ENCODE measurements around the gene RPL13A. TPM values are rescaled to one million over a fixed set of nuclear protein-coding genes. Genes with fewer than 3 reads are reported as not detected.

The RPL13A gene
- total and polyA plus RNA-seq, 2 of the 13 experiments (the other 11 are each of a cell fraction or from before 2014, with no cell fraction given), result 2,601 to 3,407 TPM

DNA sequence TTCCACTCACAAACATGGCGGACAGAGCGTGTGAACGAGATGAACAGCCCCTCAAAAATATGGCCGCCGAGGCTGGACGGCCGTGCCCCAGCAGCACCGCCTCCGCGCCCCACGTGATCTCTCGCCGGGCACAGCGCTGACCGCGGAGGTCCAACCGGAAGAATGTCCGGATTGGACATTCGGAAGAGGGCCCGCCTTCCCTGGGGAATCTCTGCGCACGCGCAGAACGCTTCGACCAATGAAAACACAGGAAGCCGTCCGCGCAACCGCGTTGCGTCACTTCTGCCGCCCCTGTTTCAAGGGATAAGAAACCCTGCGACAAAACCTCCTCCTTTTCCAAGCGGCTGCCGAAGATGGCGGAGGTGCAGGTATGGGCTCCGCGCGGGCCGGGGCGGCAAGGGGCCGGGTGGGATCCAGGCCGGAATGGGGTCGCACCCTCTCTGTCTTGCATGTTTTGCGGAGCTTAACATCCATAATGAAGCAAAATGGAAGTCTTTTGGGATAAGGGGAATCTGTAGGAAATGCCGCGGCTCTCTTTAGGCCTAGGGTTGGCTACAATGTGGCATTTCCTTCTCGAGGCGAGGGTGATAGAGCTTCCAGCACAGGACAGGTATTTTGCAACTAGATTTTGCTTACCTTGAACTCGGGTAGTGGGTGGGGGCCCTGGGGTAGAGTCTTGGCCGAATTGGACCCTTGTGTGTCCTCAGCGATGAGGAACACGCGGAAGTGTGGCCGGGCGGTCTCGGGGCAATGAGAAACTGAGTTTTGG, at the start of gene RPL13A (continued):
- 0 out of 2 replicates have a peak, but pooled peaks have one; percentile 21 for TF ChIP-seq REL (CRISPR knock-in tag; conservative IDR thresholded peaks at IDR 0.05)
- TF ChIP-seq NKX3-1 (CRISPR knock-in tag; IDR thresholded peaks at IDR 0.05), result peak; percentile 35; the same call in 1 of the 2 replicates
- peak; percentile 90; the same call in 1 of the 2 replicates for TF ChIP-seq STAT5B (CRISPR knock-in tag; IDR thresholded peaks at IDR 0.05)
- TF ChIP-seq DNMT1 (CRISPR knock-in tag; IDR thresholded peaks at IDR 0.05), result no peak
- TF ChIP-seq, protein P1, sequence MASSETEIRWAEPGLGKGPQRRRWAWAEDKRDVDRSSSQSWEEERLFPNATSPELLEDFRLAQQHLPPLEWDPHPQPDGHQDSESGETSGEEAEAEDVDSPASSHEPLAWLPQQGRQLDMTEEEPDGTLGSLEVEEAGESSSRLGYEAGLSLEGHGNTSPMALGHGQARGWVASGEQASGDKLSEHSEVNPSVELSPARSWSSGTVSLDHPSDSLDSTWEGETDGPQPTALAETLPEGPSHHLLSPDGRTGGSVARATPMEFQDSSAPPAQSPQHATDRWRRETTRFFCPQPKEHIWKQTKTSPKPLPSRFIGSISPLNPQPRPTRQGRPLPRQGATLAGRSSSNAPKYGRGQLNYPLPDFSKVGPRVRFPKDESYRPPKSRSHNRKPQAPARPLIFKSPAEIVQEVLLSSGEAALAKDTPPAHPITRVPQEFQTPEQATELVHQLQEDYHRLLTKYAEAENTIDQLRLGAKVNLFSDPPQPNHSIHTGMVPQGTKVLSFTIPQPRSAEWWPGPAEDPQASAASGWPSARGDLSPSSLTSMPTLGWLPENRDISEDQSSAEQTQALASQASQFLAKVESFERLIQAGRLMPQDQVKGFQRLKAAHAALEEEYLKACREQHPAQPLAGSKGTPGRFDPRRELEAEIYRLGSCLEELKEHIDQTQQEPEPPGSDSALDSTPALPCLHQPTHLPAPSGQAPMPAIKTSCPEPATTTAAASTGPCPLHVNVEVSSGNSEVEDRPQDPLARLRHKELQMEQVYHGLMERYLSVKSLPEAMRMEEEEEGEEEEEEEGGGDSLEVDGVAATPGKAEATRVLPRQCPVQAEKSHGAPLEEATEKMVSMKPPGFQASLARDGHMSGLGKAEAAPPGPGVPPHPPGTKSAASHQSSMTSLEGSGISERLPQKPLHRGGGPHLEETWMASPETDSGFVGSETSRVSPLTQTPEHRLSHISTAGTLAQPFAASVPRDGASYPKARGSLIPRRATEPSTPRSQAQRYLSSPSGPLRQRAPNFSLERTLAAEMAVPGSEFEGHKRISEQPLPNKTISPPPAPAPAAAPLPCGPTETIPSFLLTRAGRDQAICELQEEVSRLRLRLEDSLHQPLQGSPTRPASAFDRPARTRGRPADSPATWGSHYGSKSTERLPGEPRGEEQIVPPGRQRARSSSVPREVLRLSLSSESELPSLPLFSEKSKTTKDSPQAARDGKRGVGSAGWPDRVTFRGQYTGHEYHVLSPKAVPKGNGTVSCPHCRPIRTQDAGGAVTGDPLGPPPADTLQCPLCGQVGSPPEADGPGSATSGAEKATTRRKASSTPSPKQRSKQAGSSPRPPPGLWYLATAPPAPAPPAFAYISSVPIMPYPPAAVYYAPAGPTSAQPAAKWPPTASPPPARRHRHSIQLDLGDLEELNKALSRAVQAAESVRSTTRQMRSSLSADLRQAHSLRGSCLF (CRISPR knock-in tag; IDR thresholded peaks at IDR 0.05; ENCODE audit: borderline replicate concordance), result peak; percentile 36; the same call in 1 of the 2 replicates
- TF ChIP-seq BATF2 (CRISPR knock-in tag; IDR thresholded peaks at IDR 0.05), result no peak
- no peak for TF ChIP-seq ZMYM2 (CRISPR knock-in tag; IDR thresholded peaks at IDR 0.05)
- TF ChIP-seq ZEB1 (IDR thresholded peaks at IDR 0.05; ENCODE audit: insufficient replicate concordance, low read depth), result no peak
- 0 out of 2 replicates have a peak, but pooled peaks have one; percentile 24 for TF ChIP-seq IRX3 (CRISPR knock-in tag; IDR thresholded peaks at IDR 0.05; ENCODE audit: borderline replicate concordance, low read depth)
- peak; percentile 31; the same call in 1 of the 2 replicates for TF ChIP-seq NFIC (IDR thresholded peaks at IDR 0.05; ENCODE audit: low read length)
- peak; percentile 81 for TF ChIP-seq SATB2 (CRISPR knock-in tag; IDR thresholded peaks at IDR 0.05)
- TF ChIP-seq PBX2 (CRISPR knock-in tag; IDR thresholded peaks at IDR 0.05), result no peak
- TF ChIP-seq RFX1 (IDR thresholded peaks at IDR 0.05), result no peak
- no peak for TF ChIP-seq ZNF782 (CRISPR knock-in tag; IDR thresholded peaks at IDR 0.05; ENCODE audit: borderline replicate concordance)
- TF ChIP-seq RBM39 (IDR thresholded peaks at IDR 0.05; ENCODE audit: low read depth, low read length, poor library complexity, severe bottlenecking), result peak; percentile 76
- no peak for TF ChIP-seq ZIK1 (CRISPR knock-in tag; IDR thresholded peaks at IDR 0.05; ENCODE audit: borderline replicate concordance, low read depth)
- TF ChIP-seq ETV5 (CRISPR knock-in tag; IDR thresholded peaks at IDR 0.05; ENCODE audit: borderline replicate concordance), result peak; percentile 52; the same call in 1 of the 2 replicates
- peak; percentile 49; the same call in 1 of the 2 replicates for TF ChIP-seq ZC3H13 (CRISPR knock-in tag; IDR thresholded peaks at IDR 0.05)
- peak; percentile 99 for TF ChIP-seq CEBPB (IDR thresholded peaks at IDR 0.05; ENCODE audit: borderline replicate concordance, low read depth, low read length)
- no peak for TF ChIP-seq DMTF1 (CRISPR knock-in tag; IDR thresholded peaks at IDR 0.05)
- no peak for TF ChIP-seq EZH2 (conservative IDR thresholded peaks at IDR 0.05; ENCODE audit: low read depth, low read length)

All from HepG2 (cell line).